ENCODE data around the gene SLC6A1.
"Not testable (repeated sequence)": the region's sequence is repeated elsewhere in the genome, so short reads cannot be mapped to it uniquely, and the experiment has no call there.

SLC6A1 gene

DNA sequence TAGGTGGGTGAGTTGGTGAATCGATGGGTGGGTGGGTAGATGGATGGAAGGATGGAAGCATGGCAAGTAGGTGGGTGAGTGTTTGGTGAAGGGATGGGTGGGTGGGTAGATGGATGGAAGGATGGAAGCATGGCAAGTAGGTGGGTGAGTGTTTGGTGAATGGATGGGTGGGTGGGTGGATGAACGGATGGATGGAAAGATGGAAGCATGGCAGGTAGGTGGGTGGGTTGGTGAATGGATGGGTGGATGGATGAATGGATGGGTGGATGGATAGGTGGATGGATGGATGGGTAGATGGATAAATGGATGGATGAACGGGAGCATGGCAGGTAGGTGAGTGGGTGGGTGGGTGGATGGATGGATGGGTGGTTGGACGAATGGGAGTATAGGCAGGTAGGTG lies 65.1 kb downstream of the SLC6A1 start:
- TF ChIP-seq, protein P1, sequence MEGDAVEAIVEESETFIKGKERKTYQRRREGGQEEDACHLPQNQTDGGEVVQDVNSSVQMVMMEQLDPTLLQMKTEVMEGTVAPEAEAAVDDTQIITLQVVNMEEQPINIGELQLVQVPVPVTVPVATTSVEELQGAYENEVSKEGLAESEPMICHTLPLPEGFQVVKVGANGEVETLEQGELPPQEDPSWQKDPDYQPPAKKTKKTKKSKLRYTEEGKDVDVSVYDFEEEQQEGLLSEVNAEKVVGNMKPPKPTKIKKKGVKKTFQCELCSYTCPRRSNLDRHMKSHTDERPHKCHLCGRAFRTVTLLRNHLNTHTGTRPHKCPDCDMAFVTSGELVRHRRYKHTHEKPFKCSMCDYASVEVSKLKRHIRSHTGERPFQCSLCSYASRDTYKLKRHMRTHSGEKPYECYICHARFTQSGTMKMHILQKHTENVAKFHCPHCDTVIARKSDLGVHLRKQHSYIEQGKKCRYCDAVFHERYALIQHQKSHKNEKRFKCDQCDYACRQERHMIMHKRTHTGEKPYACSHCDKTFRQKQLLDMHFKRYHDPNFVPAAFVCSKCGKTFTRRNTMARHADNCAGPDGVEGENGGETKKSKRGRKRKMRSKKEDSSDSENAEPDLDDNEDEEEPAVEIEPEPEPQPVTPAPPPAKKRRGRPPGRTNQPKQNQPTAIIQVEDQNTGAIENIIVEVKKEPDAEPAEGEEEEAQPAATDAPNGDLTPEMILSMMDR (conservative IDR thresholded peaks at IDR 0.05; ENCODE audit: control insufficient read depth, insufficient read depth, low read depth, low read length), result no peak
- no peak for DNase-seq (ENCODE audit: low read depth)
- no peak overlapping the region for H3K4me3 ChIP-seq (ENCODE audit: control insufficient read depth, low read depth, low read length)

DNA sequence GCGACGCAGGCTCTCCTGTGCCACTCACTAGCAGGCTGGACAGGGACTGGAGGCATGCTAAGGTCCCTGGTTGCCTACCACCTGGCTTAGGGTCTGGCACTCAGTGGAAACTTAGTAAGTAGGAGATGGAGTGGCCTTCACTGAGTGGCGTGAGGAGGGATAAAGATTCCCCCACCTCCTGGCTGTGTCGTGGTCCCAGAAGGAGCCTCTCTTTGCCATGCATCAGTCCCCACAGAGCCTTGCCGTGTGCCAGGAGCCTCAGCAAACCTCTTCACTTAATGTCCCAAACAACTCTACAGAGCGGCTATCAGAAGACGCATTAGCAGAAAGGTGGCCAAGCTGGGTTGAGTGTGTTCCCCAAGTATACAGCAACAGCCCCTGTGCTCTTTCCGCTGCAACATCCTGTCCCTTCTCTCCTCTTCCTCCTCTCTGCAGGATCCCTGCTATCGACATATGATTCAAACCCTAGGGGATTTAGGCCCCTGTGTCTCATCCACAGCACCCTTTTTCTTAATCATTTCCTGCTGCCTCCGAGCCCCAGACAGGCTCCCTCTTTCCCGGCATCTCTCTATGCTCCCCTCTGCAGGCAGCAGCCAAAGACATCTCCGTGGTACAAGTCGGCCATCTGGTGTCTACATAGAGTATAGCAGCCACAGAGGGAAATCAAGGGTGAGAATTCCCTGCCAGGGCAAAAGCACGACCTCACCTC lies 66.7 kb downstream of the SLC6A1 start:
- H3K4me3 ChIP-seq (ENCODE audit: control insufficient read depth, low read depth, low read length), result no peak overlapping the region
- DNase-seq (ENCODE audit: low read depth), result peak; percentile 74
- TF ChIP-seq, protein P1 (conservative IDR thresholded peaks at IDR 0.05; ENCODE audit: control insufficient read depth, insufficient read depth, low read depth, low read length), result peak; percentile 91

DNA sequence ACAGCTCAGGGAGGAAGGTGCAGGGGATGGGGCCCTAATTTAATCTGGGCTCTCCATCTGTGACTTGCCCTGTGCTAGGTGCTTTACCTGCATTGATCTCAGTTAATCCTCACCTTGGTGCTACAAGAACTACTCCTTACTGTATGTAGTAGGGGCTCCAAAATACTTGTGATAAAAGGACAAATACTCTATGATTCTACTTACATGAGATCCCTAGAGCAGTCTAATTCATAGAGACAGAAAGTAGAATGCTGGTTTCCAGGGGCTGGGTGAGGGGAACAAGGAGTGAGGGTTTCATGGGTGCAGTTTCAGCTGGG lies 67.2 kb downstream of the SLC6A1 start:
- TF ChIP-seq, protein P1 (conservative IDR thresholded peaks at IDR 0.05; ENCODE audit: control insufficient read depth, insufficient read depth, low read depth, low read length), result no peak
- H3K4me3 ChIP-seq (ENCODE audit: control insufficient read depth, low read depth, low read length), result no peak overlapping the region
- DNase-seq (ENCODE audit: low read depth), result no peak

DNA sequence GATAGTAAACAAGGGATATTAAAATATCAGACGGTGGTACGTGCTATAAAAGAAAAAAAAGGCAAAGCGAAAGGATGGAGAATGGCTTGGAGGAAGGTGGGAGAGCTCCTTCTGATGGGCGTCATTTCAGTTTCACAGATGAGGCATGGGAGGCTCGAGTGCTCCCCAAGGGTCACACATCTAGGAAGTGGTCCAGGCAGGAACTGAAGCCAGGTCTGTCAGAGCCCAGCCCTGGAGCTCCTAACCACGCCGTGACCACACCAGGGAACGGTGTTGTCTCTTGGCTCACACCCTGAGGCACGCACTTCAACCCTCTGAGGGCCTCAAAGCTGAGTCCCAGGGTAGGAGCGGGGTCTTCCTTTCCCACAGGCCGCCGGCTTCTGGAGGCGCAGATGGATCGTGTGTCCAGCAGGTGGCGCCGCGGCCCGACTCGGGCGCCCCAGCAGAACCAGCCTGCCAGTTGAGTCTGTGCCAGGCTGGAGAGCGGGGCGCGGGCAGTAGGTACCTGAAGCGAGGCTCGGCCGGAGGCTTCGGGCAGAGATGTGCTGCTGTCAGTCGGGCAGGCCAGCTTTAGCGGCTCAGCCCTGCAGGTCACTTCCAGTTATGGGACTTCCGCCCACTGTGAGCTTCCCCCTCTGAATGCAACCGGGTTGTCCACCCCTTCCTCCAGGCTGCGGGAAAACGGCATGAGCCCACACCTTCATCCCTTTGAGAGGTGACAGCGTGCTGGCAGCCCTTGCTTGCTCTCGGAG lies 68.1 kb downstream of the SLC6A1 start:
- peak overlapping the region; percentile 40 for H3K4me3 ChIP-seq (ENCODE audit: control insufficient read depth, low read depth, low read length)
- TF ChIP-seq, protein P1 (conservative IDR thresholded peaks at IDR 0.05; ENCODE audit: control insufficient read depth, insufficient read depth, low read depth, low read length), result peak; percentile 65
- peak; percentile 65 for DNase-seq (ENCODE audit: low read depth)

- peak overlapping the region; percentile 40 for H3K4me3 ChIP-seq (ENCODE audit: control insufficient read depth, low read depth, low read length)
- not testable (repeated sequence) for DNase-seq (ENCODE audit: low read depth)
Measured at GRCh38 chr3:11061268-11061871, 68.8 kb downstream of the SLC6A1 start.

GRCh38 chr3:11062704-11063103 lies 70.2 kb downstream of the SLC6A1 start:
- no peak for DNase-seq (ENCODE audit: low read depth)
- H3K4me3 ChIP-seq (ENCODE audit: control insufficient read depth, low read depth, low read length), result no peak overlapping the region
- TF ChIP-seq, protein P1 (conservative IDR thresholded peaks at IDR 0.05; ENCODE audit: control insufficient read depth, insufficient read depth, low read depth, low read length), result no peak

DNA sequence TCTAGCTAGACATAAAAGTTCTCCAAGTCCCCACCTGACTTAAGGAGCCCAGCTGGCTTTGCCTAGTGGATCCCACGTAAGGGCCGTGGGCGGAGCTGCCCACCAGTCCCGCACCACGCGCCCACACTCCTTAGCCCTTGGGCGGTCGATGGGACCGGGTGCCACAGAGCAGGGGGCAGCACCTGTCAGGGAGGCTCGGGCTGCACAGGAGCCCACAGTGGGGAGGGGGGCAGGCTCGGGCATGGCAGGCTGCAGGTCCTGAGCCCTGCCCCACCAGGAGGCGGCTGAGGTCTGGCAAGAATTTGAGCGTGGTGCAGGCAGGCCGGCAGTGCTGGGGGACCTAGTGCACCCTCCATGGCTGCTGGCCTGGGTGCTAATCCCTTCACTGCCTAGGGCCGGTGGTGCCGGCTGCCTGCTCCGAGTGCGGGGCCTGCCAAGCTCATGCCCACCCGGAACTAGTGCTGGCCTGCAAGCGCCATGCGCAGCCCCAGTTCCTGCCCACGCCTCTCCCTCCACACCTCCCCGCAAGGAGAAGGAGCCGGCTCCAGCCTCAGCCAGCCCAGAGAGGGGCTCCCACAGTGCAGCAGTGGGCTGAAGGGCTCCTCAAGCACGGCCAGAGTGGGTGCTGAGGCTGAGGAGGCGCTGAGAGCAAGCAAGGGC lies 78.7 kb downstream of the SLC6A1 start:
- TF ChIP-seq, protein P1 (conservative IDR thresholded peaks at IDR 0.05; ENCODE audit: control insufficient read depth, insufficient read depth, low read depth, low read length), result no peak
- no peak overlapping the region for H3K4me3 ChIP-seq (ENCODE audit: control insufficient read depth, low read depth, low read length)
- DNase-seq (ENCODE audit: low read depth), result no peak

Data from fibroblast of mammary gland (primary cell).